A549 (cell line): ENCODE results near the gene GOLM1.

Experiments
- CEBPB ChIP-seq, 2 experiments: fragments of >200 bp in 1 of 2; sonication (Bioruptor Twin) in 1 of 2; formaldehyde crosslinking in 1 of 2; IDR thresholded peaks; 2 replicates each; pipeline ENCODE4 v1.6.1; 2012 to 2016
- CHD2 ChIP-seq: fragments of 150-350 bp; IDR thresholded peaks from 2 replicates; pipeline ENCODE4 v1.6.1; 2014; ENCODE audit warnings: low read length; ENCODE audit not compliant: partially characterized antibody
- CTCF ChIP-seq: fragments of >200 bp; sonication (Bioruptor Twin); formaldehyde crosslinking; IDR thresholded peaks from 3 replicates; pipeline ENCODE4 v1.5.1; 2016
- EHMT2 ChIP-seq: fragments of 200-600 bp; sonication (generic); IDR thresholded peaks from 2 replicates; pipeline ENCODE4 v1.6.1; 2016; ENCODE audit warnings: antibody characterized with exemption, low read depth, mild to moderate bottlenecking, moderate library complexity
- JUNB ChIP-seq: fragments of >200 bp; sonication (Bioruptor Twin); formaldehyde crosslinking; IDR thresholded peaks from 2 replicates; pipeline ENCODE4 v1.6.1; 2016
- KDM5A ChIP-seq: fragments of 200-600 bp; sonication (generic); IDR thresholded peaks from 2 replicates; pipeline ENCODE4 v1.6.1; 2016; ENCODE audit warnings: antibody characterized with exemption, mild to moderate bottlenecking
- MAX ChIP-seq: IDR thresholded peaks from 2 replicates; pipeline ENCODE4 v1.6.1; 2012
- SMC3 ChIP-seq: fragments of >200 bp; sonication (Bioruptor Twin); formaldehyde crosslinking; IDR thresholded peaks from 3 replicates; pipeline ENCODE4 v1.6.1; 2018; ENCODE audit warnings: inconsistent platforms
- SREBF2 ChIP-seq: fragments of 450-650 bp; IDR thresholded peaks from 2 replicates; pipeline ENCODE4 v1.6.1; 2014; ENCODE audit warnings: mild to moderate bottlenecking, moderate library complexity

GRCh38 chr9:86057491-86057890 is 41.9 kb downstream of the GOLM1 start:
- TF ChIP-seq CTCF (no peak), CEBPB (IDR thresholded peaks at IDR 0.05) (no peak), JUNB (no peak), EHMT2 (no peak), CHD2 (no peak), SREBF2 (no peak), SMC3 (no peak), MAX (no peak), KDM5A (no peak)
